HEK293 (cell line): ENCODE measurements around the gene CTBP2.

Source experiments
- CTCF ChIA-PET: fragments of 350-600 bp; formaldehyde crosslinking; extraction: SDS; loops from one replicate; lab custom pipeline; 2021; ENCODE audit warnings: antibody characterized with exemption; lab: Yijun Ruan, JAX
- POLR2A ChIA-PET: fragments of 300-600 bp; formaldehyde crosslinking; extraction: SDS; loops from one replicate; lab custom pipeline; 2020; ENCODE audit warnings: antibody characterized with exemption, inconsistent platforms; lab: Yijun Ruan, JAX
- H3K27ac ChIP-seq: fragments of 200-500 bp; sonication (Bioruptor generic); 2 replicates; pipeline ENCODE4 v1.5.1; 2014; ENCODE audit warnings: low read depth, low read length, control low read depth, inconsistent platforms; ENCODE audit errors: extremely low read depth
- H3K36me3 ChIP-seq, 2 experiments: fragments of 200-500 bp in 1 of 2; sonication (Bioruptor generic) in 1 of 2; 1 replicate in 1 of 2; 2 replicates in 1 of 2; pipeline ENCODE4 v1.5.1; 2014 to 2017; ENCODE audit warnings: inconsistent platforms in 2 of 2, low read length in 2 of 2; ENCODE audit not compliant: control insufficient read depth in 2 of 2, insufficient read depth in 1 of 2
- H3K4me1 ChIP-seq: fragments of 200-500 bp; sonication (Bioruptor generic); 2 replicates; pipeline ENCODE4 v1.5.1; 2014; ENCODE audit warnings: mild to moderate bottlenecking, low read length, inconsistent platforms; ENCODE audit not compliant: control insufficient read depth, insufficient read depth
- H3K4me3 ChIP-seq: 2 replicates; pipeline ENCODE4 v1.5.1; 2011; ENCODE audit warnings: low read depth, mild to moderate bottlenecking, control low read depth, low read length, moderate library complexity
- H3K9me3 ChIP-seq: fragments of 200-500 bp; sonication (Bioruptor generic); 2 replicates; pipeline ENCODE4 v1.5.1; 2014; ENCODE audit warnings: low read depth, low read length, inconsistent platforms; ENCODE audit not compliant: control insufficient read depth, insufficient read depth
- GLIS1 ChIP-seq: fragments of 450-650 bp; formaldehyde crosslinking; IDR thresholded peaks from 2 replicates; pipeline ENCODE4 v1.5.1; 2016; ENCODE audit warnings: missing biosample characterization, missing genetic modification characterization
- IKZF3 ChIP-seq: fragments of 450-650 bp; IDR thresholded peaks from 2 replicates; pipeline ENCODE4 v1.5.0; 2018; ENCODE audit warnings: missing biosample characterization, mild to moderate bottlenecking, missing genetic modification characterization, moderate library complexity
- KLF1 ChIP-seq: fragments of 450-650 bp; formaldehyde crosslinking; IDR thresholded peaks from 2 replicates; pipeline ENCODE4 v1.5.1; 2016; ENCODE audit warnings: missing biosample characterization, missing genetic modification characterization
- SCRT2 ChIP-seq: fragments of 450-650 bp; formaldehyde crosslinking; IDR thresholded peaks from 2 replicates; pipeline ENCODE4 v1.5.1; 2016; ENCODE audit warnings: missing biosample characterization, missing genetic modification characterization
- SP3 ChIP-seq: fragments of 450-650 bp; formaldehyde crosslinking; IDR thresholded peaks from 2 replicates; pipeline ENCODE4 v1.5.1; 2016; ENCODE audit warnings: missing biosample characterization, missing genetic modification characterization
- WT1 ChIP-seq: fragments of 450-650 bp; formaldehyde crosslinking; IDR thresholded peaks from 2 replicates; pipeline ENCODE4 v1.5.1; 2016; ENCODE audit warnings: missing biosample characterization, missing genetic modification characterization
- ZBTB44 ChIP-seq: fragments of 450-650 bp; IDR thresholded peaks from 2 replicates; pipeline ENCODE4 v1.5.1; 2018; ENCODE audit warnings: missing biosample characterization, mild to moderate bottlenecking, missing genetic modification characterization
- ZFHX2 ChIP-seq: fragments of 450-650 bp; formaldehyde crosslinking; conservative IDR thresholded peaks from 2 replicates; pipeline ENCODE4 v1.5.1; 2016; ENCODE audit warnings: missing biosample characterization, missing genetic modification characterization
- ZFP69B ChIP-seq: fragments of 450-650 bp; formaldehyde crosslinking; IDR thresholded peaks from 2 replicates; pipeline ENCODE4 v1.5.1; 2016; ENCODE audit warnings: missing biosample characterization, missing genetic modification characterization
- ZNF16 ChIP-seq: fragments of 450-650 bp; formaldehyde crosslinking; IDR thresholded peaks from 2 replicates; pipeline ENCODE4 v1.5.1; 2016; ENCODE audit warnings: low read depth, missing biosample characterization, missing genetic modification characterization
- ZNF169 ChIP-seq: fragments of 450-650 bp; formaldehyde crosslinking; IDR thresholded peaks from 2 replicates; pipeline ENCODE4 v1.5.1; 2016; ENCODE audit warnings: missing biosample characterization, missing genetic modification characterization
- ZNF221 ChIP-seq: fragments of 450-650 bp; formaldehyde crosslinking; IDR thresholded peaks from 2 replicates; pipeline ENCODE4 v1.5.1; 2017; ENCODE audit warnings: missing biosample characterization, missing genetic modification characterization, borderline replicate concordance
- ZNF366 ChIP-seq: fragments of 450-650 bp; formaldehyde crosslinking; conservative IDR thresholded peaks from 2 replicates; pipeline ENCODE4 v1.5.1; 2016; ENCODE audit warnings: missing biosample characterization, missing genetic modification characterization
- ZNF398 ChIP-seq: fragments of 450-650 bp; formaldehyde crosslinking; IDR thresholded peaks from 2 replicates; pipeline ENCODE4 v1.5.1; 2017; ENCODE audit warnings: missing biosample characterization, missing genetic modification characterization
- ZNF658 ChIP-seq: fragments of 450-650 bp; formaldehyde crosslinking; IDR thresholded peaks from 2 replicates; pipeline ENCODE4; 2016; ENCODE audit warnings: missing biosample characterization, missing genetic modification characterization
- ZNF692 ChIP-seq: fragments of 450-650 bp; formaldehyde crosslinking; IDR thresholded peaks from 2 replicates; pipeline ENCODE4 v1.5.1; 2016; ENCODE audit warnings: missing biosample characterization, missing genetic modification characterization
- TF ChIP-seq, protein P1 (sequence below): fragments of 450-650 bp; formaldehyde crosslinking; IDR thresholded peaks from 2 replicates; pipeline ENCODE4 v1.5.1; 2016; ENCODE audit warnings: missing biosample characterization, missing genetic modification characterization
- TF ChIP-seq, protein P2 (sequence below): fragments of 450-650 bp; formaldehyde crosslinking; IDR thresholded peaks from 2 replicates; pipeline ENCODE4 v1.5.1; 2016; ENCODE audit warnings: missing biosample characterization, missing genetic modification characterization
- TF ChIP-seq, protein P3 (sequence below): fragments of 450-650 bp; formaldehyde crosslinking; IDR thresholded peaks from 2 replicates; pipeline ENCODE4 v1.5.1; 2016; ENCODE audit warnings: missing biosample characterization, missing genetic modification characterization
- TF ChIP-seq, protein P4 (sequence below): fragments of 450-650 bp; formaldehyde crosslinking; IDR thresholded peaks from 2 replicates; pipeline ENCODE4 v1.5.1; 2017; ENCODE audit warnings: missing biosample characterization, missing genetic modification characterization
- TF ChIP-seq, protein P5 (sequence below): IDR thresholded peaks from 2 replicates; pipeline ENCODE4 v1.6.1; 2011; ENCODE audit warnings: mild to moderate bottlenecking, low read depth, low read length, borderline replicate concordance
- TF ChIP-seq, protein P6 (sequence below): fragments of 450-650 bp; formaldehyde crosslinking; IDR thresholded peaks from 2 replicates; pipeline ENCODE4 v1.5.1; 2016; ENCODE audit warnings: missing biosample characterization, missing genetic modification characterization, borderline replicate concordance

Gene CTBP2

DNA sequence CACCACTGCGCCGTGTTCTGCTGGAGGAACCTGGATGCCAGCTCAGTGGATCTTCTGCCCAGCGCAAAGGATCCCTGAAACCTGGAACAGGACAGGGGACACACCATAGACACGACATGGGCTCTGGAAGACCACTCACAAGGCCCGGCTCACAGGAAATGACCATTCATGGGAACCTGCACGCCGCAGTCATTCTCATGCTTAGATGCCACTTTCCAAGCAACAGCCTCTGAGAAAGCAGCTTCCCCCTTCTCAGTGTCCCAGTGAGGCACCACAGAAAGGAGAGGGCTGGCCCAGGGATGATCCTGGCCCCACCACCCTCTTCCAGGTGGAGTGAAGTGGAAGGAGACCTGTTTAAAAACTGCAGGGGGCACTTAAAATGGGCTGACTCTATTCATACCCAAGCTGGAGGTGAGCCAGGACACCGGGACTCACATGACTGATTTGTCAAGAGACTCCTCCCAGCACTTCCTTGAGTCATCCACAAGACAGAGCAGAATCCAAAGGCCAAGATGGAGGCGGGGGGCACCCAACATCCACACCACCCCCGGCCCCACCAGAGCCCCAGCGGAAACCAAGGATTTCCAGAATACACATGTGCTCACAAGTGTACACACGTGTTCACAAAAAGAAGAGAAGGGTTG lies 11.2 kb downstream of the CTBP2 start:
- POLR2A ChIA-PET: interaction anchor here (2.5 kb wide), 1 partner anchor 11 kb away, joined by 14 read pairs; the partner anchor contains the start of gene CTBP2
- CTCF ChIA-PET: interaction anchor here (0.6 to 1.7 kb wide), 5 partner anchors 90 to 481 kb away, joined by 3 to 7 read pairs (median 3); no protein-coding TSS in a partner anchor
- Histone ChIP-seq H3K4me1 (peaks cover 57% of the 10 kb centered on the region), H3K36me3 (peaks cover 0 to 31% of the 10 kb centered on the region in 2 experiments; a peak in 1 of 3 replicates), H3K27ac (peak overlapping the region; percentile 34; the same call in 1 of the 2 replicates), H3K9me3 (no peaks in the 10 kb centered on the region), H3K4me3 (no peak overlapping the region)
- TF ChIP-seq IKZF3 (tag by site-specific recombination) (peak; percentile 31; the same call in 1 of the 2 replicates), SCRT2 (tag by site-specific recombination) (no peak), ZBTB44 (no peak), ZNF398 (tag by site-specific recombination) (peak; percentile 22; the same call in 1 of the 2 replicates), ZFP69B (tag by site-specific recombination) (peak; percentile 95), ZNF366 (tag by site-specific recombination) (peak; percentile 61; the same call in 1 of the 2 replicates), GLIS1 (peak; percentile 77), ZNF658 (tag by site-specific recombination) (no peak), ZNF692 (tag by site-specific recombination) (peak; percentile 98), ZNF16 (tag by site-specific recombination) (no peak), ZFHX2 (tag by site-specific recombination) (peak; percentile 36), WT1 (tag by site-specific recombination) (0 out of 2 replicates have a peak, but pooled peaks have one; percentile 12), KLF1 (0 out of 2 replicates have a peak, but pooled peaks have one; percentile 10), SP3 (peak; percentile 39), ZNF169 (no peak), ZNF221 (tag by site-specific recombination) (no peak)
- TF ChIP-seq, protein P1, sequence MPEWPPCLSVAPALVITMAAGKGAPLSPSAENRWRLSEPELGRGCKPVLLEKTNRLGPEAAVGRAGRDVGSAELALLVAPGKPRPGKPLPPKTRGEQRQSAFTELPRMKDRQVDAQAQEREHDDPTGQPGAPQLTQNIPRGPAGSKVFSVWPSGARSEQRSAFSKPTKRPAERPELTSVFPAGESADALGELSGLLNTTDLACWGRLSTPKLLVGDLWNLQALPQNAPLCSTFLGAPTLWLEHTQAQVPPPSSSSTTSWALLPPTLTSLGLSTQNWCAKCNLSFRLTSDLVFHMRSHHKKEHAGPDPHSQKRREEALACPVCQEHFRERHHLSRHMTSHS (tag by site-specific recombination): no peak
- TF ChIP-seq, protein P2, sequence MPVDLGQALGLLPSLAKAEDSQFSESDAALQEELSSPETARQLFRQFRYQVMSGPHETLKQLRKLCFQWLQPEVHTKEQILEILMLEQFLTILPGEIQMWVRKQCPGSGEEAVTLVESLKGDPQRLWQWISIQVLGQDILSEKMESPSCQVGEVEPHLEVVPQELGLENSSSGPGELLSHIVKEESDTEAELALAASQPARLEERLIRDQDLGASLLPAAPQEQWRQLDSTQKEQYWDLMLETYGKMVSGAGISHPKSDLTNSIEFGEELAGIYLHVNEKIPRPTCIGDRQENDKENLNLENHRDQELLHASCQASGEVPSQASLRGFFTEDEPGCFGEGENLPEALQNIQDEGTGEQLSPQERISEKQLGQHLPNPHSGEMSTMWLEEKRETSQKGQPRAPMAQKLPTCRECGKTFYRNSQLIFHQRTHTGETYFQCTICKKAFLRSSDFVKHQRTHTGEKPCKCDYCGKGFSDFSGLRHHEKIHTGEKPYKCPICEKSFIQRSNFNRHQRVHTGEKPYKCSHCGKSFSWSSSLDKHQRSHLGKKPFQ (tag by site-specific recombination): peak; percentile 90
- TF ChIP-seq, protein P3, sequence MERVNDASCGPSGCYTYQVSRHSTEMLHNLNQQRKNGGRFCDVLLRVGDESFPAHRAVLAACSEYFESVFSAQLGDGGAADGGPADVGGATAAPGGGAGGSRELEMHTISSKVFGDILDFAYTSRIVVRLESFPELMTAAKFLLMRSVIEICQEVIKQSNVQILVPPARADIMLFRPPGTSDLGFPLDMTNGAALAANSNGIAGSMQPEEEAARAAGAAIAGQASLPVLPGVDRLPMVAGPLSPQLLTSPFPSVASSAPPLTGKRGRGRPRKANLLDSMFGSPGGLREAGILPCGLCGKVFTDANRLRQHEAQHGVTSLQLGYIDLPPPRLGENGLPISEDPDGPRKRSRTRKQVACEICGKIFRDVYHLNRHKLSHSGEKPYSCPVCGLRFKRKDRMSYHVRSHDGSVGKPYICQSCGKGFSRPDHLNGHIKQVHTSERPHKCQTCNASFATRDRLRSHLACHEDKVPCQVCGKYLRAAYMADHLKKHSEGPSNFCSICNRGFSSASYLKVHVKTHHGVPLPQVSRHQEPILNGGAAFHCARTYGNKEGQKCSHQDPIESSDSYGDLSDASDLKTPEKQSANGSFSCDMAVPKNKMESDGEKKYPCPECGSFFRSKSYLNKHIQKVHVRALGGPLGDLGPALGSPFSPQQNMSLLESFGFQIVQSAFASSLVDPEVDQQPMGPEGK (tag by site-specific recombination): peak; percentile 61
- TF ChIP-seq, protein P4, sequence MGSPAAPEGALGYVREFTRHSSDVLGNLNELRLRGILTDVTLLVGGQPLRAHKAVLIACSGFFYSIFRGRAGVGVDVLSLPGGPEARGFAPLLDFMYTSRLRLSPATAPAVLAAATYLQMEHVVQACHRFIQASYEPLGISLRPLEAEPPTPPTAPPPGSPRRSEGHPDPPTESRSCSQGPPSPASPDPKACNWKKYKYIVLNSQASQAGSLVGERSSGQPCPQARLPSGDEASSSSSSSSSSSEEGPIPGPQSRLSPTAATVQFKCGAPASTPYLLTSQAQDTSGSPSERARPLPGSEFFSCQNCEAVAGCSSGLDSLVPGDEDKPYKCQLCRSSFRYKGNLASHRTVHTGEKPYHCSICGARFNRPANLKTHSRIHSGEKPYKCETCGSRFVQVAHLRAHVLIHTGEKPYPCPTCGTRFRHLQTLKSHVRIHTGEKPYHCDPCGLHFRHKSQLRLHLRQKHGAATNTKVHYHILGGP (tag by site-specific recombination): no peak
- TF ChIP-seq, protein P5, sequence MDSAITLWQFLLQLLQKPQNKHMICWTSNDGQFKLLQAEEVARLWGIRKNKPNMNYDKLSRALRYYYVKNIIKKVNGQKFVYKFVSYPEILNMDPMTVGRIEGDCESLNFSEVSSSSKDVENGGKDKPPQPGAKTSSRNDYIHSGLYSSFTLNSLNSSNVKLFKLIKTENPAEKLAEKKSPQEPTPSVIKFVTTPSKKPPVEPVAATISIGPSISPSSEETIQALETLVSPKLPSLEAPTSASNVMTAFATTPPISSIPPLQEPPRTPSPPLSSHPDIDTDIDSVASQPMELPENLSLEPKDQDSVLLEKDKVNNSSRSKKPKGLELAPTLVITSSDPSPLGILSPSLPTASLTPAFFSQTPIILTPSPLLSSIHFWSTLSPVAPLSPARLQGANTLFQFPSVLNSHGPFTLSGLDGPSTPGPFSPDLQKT: no peak
- TF ChIP-seq, protein P6, sequence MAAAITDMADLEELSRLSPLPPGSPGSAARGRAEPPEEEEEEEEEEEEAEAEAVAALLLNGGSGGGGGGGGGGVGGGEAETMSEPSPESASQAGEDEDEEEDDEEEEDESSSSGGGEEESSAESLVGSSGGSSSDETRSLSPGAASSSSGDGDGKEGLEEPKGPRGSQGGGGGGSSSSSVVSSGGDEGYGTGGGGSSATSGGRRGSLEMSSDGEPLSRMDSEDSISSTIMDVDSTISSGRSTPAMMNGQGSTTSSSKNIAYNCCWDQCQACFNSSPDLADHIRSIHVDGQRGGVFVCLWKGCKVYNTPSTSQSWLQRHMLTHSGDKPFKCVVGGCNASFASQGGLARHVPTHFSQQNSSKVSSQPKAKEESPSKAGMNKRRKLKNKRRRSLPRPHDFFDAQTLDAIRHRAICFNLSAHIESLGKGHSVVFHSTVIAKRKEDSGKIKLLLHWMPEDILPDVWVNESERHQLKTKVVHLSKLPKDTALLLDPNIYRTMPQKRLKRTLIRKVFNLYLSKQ (tag by site-specific recombination): no peak
